Liver (tissue), 9 donors: ENCODE data around the gene PIGR. TPM values are rescaled to one million over a fixed set of nuclear protein-coding genes. Genes with fewer than 3 reads are reported as not detected.

Experiments used
- DNase-seq: peaks from one replicate; pipeline ENCODE4 v3.0.0-alpha.2; 2017; ENCODE audit warnings: low spot score
- H3K27ac ChIP-seq, 2 donors: one replicate each; pipeline ENCODE4 v1.7.0; 2013; ENCODE audit warnings: inconsistent platforms in 2 of 2, low read length in 2 of 2, control low read depth in 1 of 2, low read depth in 1 of 2, mild to moderate bottlenecking in 1 of 2
- H3K27me3 ChIP-seq, 4 donors: one replicate each; pipeline versions ENCODE4 v1.6.1 to v1.7.0; 2013; ENCODE audit warnings: low read length in 3 of 4, inconsistent platforms in 1 of 4, mild to moderate bottlenecking in 1 of 4, moderate library complexity in 1 of 4; ENCODE audit not compliant: control insufficient read depth in 4 of 4, insufficient read depth in 4 of 4
- H3K36me3 ChIP-seq, 4 donors: one replicate each; pipeline versions ENCODE4 v1.6.1 to v1.7.0; 2013; ENCODE audit warnings: low read length in 3 of 4, mild to moderate bottlenecking in 3 of 4, low read depth in 1 of 4, moderate library complexity in 1 of 4; ENCODE audit not compliant: control insufficient read depth in 4 of 4, insufficient read depth in 3 of 4
- H3K4me1 ChIP-seq, 4 donors: one replicate each; pipeline versions ENCODE4 v1.6.1 to v1.7.0; 2013; ENCODE audit warnings: low read length in 3 of 4, mild to moderate bottlenecking in 3 of 4, moderate library complexity in 1 of 4; ENCODE audit not compliant: control insufficient read depth in 4 of 4, insufficient read depth in 4 of 4
- H3K4me3 ChIP-seq, 3 donors: one replicate each; pipeline versions ENCODE4 v1.6.1 to v1.7.0; 2013; ENCODE audit warnings: low read length in 3 of 3, control low read depth in 1 of 3, low read depth in 1 of 3, mild to moderate bottlenecking in 1 of 3
- H3K9ac ChIP-seq, 2 donors: one replicate each; pipeline ENCODE4 v1.7.0; 2013; ENCODE audit warnings: low read length in 2 of 2, mild to moderate bottlenecking in 2 of 2, moderate library complexity in 2 of 2, control low read depth in 1 of 2, low read depth in 1 of 2
- H3K9me3 ChIP-seq, 4 donors: one replicate each; pipeline versions ENCODE4 v1.6.1 to v1.7.0; 2013; ENCODE audit warnings: low read length in 3 of 4; ENCODE audit not compliant: control insufficient read depth in 4 of 4
- ATF3 ChIP-seq: IDR thresholded peaks from 2 replicates; pipeline ENCODE4 v1.6.1; 2016; ENCODE audit warnings: antibody characterized with exemption
- CTCF ChIP-seq: fragments of 150-350 bp; IDR thresholded peaks from 2 replicates; pipeline ENCODE4 v1.5.1; 2017; ENCODE audit warnings: improper control_type of control experiment, low read depth, low read length; ENCODE audit not compliant: missing input control
- EGR1 ChIP-seq, 2 donors: IDR thresholded peaks; 2 replicates each; pipeline ENCODE4 v1.6.1; 2016 to 2018; ENCODE audit warnings: antibody characterized with exemption in 2 of 2, low read depth in 2 of 2
- FOXA1 ChIP-seq: IDR thresholded peaks from 2 replicates; pipeline ENCODE4 v1.6.1; 2016; ENCODE audit warnings: antibody characterized with exemption
- FOXA2 ChIP-seq: IDR thresholded peaks from 2 replicates; pipeline ENCODE4 v1.6.1; 2016; ENCODE audit warnings: antibody characterized with exemption
- GABPA ChIP-seq, 2 donors: IDR thresholded peaks in 1 of 2; conservative IDR thresholded peaks in 1 of 2; 2 replicates each; pipeline ENCODE4 v1.6.1; 2016; ENCODE audit warnings: antibody characterized with exemption in 2 of 2, mild to moderate bottlenecking in 1 of 2, moderate library complexity in 1 of 2
- HNF4A ChIP-seq, 2 donors: conservative IDR thresholded peaks; 2 replicates each; pipeline ENCODE4 v1.6.1; 2016; ENCODE audit warnings: antibody characterized with exemption in 2 of 2, mild to moderate bottlenecking in 2 of 2
- JUND ChIP-seq, 2 donors: IDR thresholded peaks; 2 replicates each; pipeline ENCODE4 v1.6.1; 2016; ENCODE audit warnings: antibody characterized with exemption in 2 of 2
- MAX ChIP-seq: IDR thresholded peaks from 2 replicates; pipeline ENCODE4 v1.6.1; 2016; ENCODE audit warnings: antibody characterized with exemption
- NR2F2 ChIP-seq: IDR thresholded peaks from 2 replicates; pipeline ENCODE4 v1.6.1; 2016; ENCODE audit warnings: antibody characterized with exemption
- RAD21 ChIP-seq, 2 donors: IDR thresholded peaks; 2 replicates each; pipeline ENCODE4 v1.6.1; 2016; ENCODE audit warnings: antibody characterized with exemption in 2 of 2, mild to moderate bottlenecking in 2 of 2
- REST ChIP-seq: IDR thresholded peaks from 2 replicates; pipeline ENCODE4 v1.6.1; 2016; ENCODE audit warnings: antibody characterized with exemption, mild to moderate bottlenecking
- RXRA ChIP-seq, 2 donors: IDR thresholded peaks; 2 replicates each; pipeline ENCODE4 v1.6.1; 2017 to 2018; ENCODE audit warnings: antibody characterized with exemption in 2 of 2, mild to moderate bottlenecking in 1 of 2
- SP1 ChIP-seq: IDR thresholded peaks from 2 replicates; pipeline ENCODE4 v1.6.1; 2018; ENCODE audit warnings: antibody characterized with exemption, mild to moderate bottlenecking
- TAF1 ChIP-seq: conservative IDR thresholded peaks from 2 replicates; pipeline ENCODE4 v1.6.1; 2016; ENCODE audit warnings: antibody characterized with exemption, mild to moderate bottlenecking
- YY1 ChIP-seq: IDR thresholded peaks from 2 replicates; pipeline ENCODE4 v1.6.1; 2016; ENCODE audit warnings: antibody characterized with exemption, mild to moderate bottlenecking
- ZBTB33 ChIP-seq: IDR thresholded peaks from 2 replicates; pipeline ENCODE4 v1.6.1; 2016; ENCODE audit warnings: antibody characterized with exemption
- WGBS: extraction: QIAGEN DNeasy Blood & Tissue Kit; methylation state at CpG from one replicate; pipeline ENCODE4 v1.1.7; 2013; 5-methylcytosine and 5-hydroxymethylcytosine counted together
- polyA plus RNA-seq, 2 donors: library from polyadenylated mRNA; stranded (reverse) in 1 of 2; unstranded in 1 of 2; fragments of 200-250 nt in 1 of 2; fragments of >200 nt in 1 of 2; fragmentation: Nextera tagmentation in 1 of 2; extraction: Ambion mirVana in 1 of 2; gene quantifications; one replicate each; pipeline versions ENCODE4 v1.2.1 to v1.2.3, GENCODE V29; 2013 to 2015
- total RNA-seq, 2 donors: library from RNA; depleted of rRNA; stranded (reverse); fragments of >200 nt; gene quantifications; one replicate each; pipeline ENCODE4 v1.2.3, GENCODE V29; 2014
- donor health status: healthy.
- donor health status: healthy.
- donor health status: healthy.
- donor health status: healthy.
- donor health status: healthy.

The PIGR gene
- total and polyA plus RNA-seq, 4 donors = 0.09 to 43.3 (median 14.1) TPM

GRCh38 chr1:206963119-206963712 is 16.9 kb upstream of the PIGR start:
- Histone ChIP-seq H3K4me1 (peaks cover 0 to 8% (median 4%) of the 10 kb centered on the region in 4 donors), H3K4me3 (no peak overlapping the region), H3K9me3 (no peaks in the 10 kb centered on the region), H3K9ac (no peak overlapping the region), H3K36me3 (peaks cover 0 to 10% (median 0%) of the 10 kb centered on the region in 4 donors), H3K27ac (no peak overlapping the region), H3K27me3 (no peaks in the 10 kb centered on the region)
- no peak for DNase-seq
- TF ChIP-seq ATF3 = no peak
- TF ChIP-seq TAF1 = no peak
- no peak for TF ChIP-seq FOXA2
- TF ChIP-seq RXRA (IDR thresholded peaks at IDR 0.05) = no peak
- TF ChIP-seq SP1 = no peak
- TF ChIP-seq EGR1 (IDR thresholded peaks at IDR 0.05; ENCODE audit: low read depth in 2 of 2) = no peak
- TF ChIP-seq RAD21 (IDR thresholded peaks at IDR 0.05) = no peak
- TF ChIP-seq ZBTB33 = no peak
- TF ChIP-seq YY1 = no peak
- no peak for TF ChIP-seq JUND (IDR thresholded peaks at IDR 0.05)
- no peak for TF ChIP-seq HNF4A (conservative IDR thresholded peaks at IDR 0.05)
- no peak for TF ChIP-seq NR2F2
- TF ChIP-seq REST = no peak
- no peak for TF ChIP-seq CTCF
- no peak for TF ChIP-seq FOXA1
- TF ChIP-seq GABPA (IDR thresholded peaks at IDR 0.05 in 1 of 2, conservative IDR thresholded peaks at IDR 0.05 in 1 of 2) = no peak
- TF ChIP-seq MAX = no peak
- 89% methylated on average over 5 of the region's 5 CpGs for WGBS
